Lung microvascular endothelial cell (primary cell): Measurements from ENCODE around the gene ENKD1. TPM values are rescaled to one million over a fixed set of nuclear protein-coding genes. Genes with fewer than 3 reads are reported as not detected.
A peak's percentile ranks its signal among the peaks of the same experiment; 100 is the strongest.

ENCODE experiments used
- DNase-seq, 2 donors: peaks; one replicate each; pipeline versions ENCODE4 v3.0.0 to v3.0.0-alpha.2; 2010; ENCODE audit warnings: low read depth in 2 of 2
- total RNA-seq: library from RNA; depleted of rRNA; stranded (reverse); fragments of >200 nt; gene quantifications from 2 replicates; pipeline ENCODE4 v1.2.1, GENCODE V29; 2014

The ENKD1 gene
- total RNA-seq, 1 donor from 2014 or later: 8.5 TPM

DNA sequence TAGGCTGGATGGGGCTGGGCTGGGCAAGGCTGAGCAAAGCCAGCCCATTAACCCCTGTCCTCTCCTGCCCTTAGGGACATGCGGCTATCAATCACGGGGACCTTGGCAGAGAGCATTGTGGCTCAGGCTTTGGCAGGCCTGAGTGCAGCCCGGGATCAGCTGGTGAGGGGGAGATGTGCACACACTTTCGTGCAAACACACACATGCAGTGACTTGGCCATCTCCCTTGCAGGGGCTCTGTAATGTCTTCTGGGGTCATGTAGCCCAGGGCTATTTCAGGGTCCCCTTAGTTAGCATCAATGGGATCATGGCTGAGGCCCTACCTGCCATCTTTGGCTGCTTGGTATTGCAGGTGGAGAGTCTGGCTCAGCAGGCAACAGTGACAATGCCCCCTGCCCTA, 14.7 kb downstream of the ENKD1 start:
- DNase-seq: no peak

DNA sequence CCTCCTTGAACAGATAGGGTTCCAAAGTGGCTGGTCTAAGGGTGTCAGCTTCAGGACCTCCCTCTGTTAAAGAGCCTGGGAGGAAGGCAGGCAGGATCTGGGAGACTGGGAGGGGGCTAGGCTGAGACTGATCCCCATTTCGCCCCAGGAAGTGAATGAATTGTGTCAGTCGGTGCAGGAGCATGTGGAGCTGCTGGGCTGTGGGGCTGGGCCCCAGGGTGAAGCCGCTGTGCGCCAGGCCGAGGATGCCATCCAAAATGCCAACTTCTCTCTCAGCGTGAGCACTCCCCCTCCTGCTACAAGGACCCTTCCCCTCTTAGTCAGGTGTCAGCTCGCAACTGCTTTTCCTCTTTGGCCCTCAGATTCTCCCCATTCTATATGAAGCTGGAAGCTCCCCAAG, 15.5 kb downstream of the ENKD1 start:
- DNase-seq: no peak

DNA sequence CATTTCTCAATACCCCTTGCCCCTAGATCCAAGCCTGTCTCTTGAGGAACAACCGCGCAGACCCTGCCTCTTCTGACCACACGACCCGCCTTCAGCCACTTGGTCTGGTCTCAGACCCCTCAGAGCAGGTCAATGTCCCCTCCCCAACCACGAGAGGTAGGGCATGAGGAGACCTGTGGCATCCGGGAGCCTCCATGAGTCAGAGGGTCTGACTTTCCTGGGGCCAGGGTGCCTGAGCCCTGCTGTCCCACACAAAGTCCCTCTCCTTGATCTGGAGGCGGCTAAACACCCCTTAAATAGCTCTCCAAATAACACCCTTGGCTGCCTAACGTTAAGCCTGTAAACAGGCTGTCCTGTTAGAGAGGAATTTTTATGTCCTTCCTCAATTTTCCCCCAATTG, 16.5 kb downstream of the ENKD1 start:
- DNase-seq: no peak

DNA sequence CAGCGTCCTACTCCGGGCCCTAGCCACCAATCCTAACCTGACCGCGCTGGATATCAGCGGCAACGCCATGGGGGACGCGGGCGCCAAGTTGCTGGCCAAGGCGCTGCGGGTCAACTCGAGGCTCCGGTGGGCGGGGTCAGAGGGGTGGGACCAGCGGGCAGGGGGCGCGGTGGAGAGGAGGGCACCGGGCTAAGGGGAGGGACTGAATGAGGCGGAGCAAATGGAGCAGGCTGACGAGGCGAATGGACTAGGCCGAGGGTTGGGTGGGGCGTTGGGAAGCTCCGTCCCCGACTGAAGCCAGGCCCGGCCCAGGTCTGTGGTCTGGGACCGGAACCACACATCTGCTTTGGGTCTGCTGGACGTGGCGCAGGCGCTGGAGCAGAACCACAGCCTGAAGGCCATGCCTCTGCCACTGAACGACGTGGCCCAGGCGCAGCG, 17.0 kb downstream of the ENKD1 start:
- DNase-seq: peak in 1 of 2 donors; percentile 18

DNA sequence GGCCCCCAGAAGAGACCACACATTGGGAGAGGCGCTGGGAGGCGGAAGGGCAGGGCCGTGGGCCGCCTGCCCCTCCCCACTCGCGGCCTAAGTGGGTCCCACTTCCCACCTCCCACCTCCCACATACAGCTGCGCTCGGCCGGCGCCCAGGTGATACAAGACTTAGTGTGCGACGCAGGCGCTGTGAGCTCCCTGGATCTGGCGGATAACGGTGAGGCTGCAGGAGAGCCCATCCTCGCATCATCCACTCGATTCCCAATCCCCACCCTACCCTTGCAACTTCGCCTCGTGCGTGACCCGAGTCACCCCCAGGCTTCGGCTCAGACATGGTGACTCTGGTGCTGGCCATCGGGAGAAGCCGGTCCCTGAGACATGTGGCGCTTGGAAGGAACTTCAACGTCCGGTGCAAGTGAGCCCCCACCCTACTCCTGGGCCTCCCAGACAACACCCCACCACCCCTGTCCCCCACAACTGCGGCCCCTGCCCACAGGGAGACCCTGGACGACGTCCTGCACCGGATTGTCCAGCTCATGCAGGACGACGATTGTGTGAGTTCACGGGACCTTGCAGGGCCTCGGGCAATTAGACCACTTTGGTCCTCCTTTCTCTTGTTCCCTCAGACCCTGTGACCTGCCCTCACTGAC, 17.7 kb downstream of the ENKD1 start:
- no peak for DNase-seq

DNA sequence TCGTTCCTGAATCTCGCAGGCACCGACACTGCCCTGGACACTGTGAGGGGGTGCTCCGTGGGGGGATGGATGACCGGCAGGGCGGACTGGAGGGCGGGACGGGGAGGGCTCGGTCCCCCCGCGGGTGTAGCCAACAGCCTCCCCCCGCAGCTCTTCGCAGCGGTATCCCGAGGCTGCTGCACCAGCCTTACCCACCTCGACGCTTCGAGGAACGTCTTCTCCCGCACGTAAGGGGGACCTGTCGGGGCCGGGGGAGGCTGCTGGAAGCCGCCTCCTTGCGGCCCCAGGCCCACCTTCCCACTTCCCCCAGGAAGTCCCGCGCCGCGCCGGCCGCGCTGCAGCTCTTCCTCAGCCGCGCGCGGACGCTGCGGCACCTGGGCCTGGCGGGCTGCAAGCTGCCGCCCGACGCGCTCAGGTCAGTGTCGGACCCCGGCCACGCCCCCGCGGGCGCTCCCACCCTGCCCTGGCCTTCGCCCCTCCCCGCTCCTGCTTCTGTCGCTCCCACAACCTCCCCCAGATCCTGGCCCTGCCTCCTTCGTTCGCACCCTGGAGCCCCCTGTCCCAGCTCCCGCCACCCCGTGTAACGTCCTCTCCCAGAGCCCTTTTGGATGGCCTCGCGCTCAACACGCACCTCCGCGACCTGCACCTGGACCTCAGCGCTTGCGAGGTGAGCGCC, 18.3 kb downstream of the ENKD1 start:
- DNase-seq: no peak

DNA sequence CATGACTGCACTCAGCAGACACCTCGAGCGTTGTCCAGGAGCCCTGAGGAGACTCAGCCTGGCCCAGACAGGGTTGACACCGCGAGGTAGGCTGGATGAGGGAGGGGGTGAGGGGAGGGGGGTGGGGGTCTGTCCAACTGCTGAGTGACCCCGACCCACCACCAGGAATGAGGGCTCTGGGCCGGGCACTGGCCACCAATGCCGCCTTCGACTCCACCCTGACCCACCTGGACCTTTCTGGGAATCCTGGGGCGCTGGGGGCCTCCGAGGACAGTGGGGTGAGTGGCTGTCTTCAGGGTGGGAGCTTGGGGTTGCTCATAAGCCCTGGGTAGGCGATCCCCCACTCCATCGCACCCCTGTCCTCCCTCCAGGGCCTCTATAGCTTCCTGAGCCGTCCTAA, 18.9 kb downstream of the ENKD1 start:
- no peak for DNase-seq

DNA sequence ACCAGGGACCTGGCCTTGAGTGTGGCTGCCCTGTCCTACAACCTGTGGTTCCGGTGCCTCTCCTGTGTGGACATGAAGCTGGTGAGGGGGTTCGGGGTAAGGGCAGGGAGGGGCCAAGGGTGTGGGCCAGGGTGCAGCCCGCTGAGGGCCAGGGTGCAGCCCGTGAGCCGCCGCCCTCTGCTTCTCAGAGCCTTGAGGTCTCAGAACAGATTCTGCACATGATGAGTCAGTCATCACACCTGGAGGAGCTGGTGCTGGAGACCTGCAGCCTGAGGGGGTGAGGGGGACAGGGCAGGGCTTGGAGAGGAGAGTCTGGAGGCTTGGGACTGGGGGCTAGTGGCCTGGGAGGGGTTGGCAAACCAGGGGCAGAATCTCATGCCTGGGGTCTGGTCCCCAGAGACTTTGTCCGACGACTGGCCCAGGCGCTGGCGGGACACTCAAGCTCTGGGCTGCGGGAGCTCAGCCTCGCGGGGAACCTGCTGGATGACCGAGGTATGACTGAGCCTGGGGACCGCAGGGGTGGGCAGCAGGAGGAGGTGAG, 19.4 kb downstream of the ENKD1 start:
- no peak for DNase-seq

DNA sequence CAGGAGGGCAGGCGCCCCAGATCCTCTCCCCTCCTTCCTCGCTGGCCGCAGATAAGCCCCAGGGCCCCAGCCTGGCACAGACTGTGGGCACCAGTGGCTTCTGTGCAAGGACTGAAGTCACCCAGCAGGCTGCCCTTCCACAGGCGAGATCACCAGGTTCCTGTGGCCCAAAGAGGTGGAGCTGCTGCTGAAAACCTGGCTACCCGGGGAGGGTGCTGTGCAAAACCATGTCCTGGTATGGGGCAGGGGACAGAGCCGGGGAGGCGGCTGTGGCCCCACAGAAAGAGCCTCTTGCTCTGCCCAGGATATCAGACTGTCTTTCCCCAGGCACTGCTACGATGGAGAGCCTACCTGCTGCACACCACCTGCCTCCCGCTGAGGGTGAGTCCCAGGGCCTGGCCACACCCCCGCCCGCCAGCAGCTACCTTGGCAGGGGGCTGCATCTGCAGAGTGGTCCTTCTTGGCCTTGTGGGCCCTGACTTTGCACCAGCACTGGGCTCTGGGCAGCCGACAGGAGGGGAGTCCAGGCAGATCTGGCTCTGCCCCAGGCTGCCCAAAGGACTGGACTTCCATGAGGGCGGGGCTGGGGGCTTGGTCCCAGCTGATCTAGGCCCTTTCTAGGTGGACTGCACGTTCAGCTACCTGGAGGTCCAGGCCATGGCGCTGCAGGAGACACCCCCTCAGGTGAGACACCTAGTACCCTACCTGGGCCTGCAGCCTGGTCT, 21.0 kb downstream of the ENKD1 start:
- DNase-seq: no peak

DNA sequence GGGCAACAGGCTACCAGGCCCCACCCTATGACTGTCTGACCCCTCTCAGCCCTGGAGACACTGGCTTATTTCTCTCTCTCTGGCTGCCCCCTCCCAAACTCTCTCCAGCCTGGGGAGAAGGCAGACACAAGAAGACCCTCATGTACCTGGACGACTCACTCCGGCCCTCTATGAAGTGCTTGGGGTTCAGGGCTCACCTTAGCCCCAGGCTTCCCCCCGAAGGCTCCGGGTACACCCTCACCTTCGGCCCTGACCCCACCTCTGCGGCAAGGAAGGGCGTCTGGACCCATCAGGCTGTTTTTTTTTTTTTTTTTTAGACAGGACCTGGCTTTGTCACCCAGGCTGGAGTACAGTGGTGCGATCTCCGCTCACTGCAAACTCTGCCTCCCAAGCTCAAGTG, 22.5 kb downstream of the ENKD1 start:
- DNase-seq: no peak

DNA sequence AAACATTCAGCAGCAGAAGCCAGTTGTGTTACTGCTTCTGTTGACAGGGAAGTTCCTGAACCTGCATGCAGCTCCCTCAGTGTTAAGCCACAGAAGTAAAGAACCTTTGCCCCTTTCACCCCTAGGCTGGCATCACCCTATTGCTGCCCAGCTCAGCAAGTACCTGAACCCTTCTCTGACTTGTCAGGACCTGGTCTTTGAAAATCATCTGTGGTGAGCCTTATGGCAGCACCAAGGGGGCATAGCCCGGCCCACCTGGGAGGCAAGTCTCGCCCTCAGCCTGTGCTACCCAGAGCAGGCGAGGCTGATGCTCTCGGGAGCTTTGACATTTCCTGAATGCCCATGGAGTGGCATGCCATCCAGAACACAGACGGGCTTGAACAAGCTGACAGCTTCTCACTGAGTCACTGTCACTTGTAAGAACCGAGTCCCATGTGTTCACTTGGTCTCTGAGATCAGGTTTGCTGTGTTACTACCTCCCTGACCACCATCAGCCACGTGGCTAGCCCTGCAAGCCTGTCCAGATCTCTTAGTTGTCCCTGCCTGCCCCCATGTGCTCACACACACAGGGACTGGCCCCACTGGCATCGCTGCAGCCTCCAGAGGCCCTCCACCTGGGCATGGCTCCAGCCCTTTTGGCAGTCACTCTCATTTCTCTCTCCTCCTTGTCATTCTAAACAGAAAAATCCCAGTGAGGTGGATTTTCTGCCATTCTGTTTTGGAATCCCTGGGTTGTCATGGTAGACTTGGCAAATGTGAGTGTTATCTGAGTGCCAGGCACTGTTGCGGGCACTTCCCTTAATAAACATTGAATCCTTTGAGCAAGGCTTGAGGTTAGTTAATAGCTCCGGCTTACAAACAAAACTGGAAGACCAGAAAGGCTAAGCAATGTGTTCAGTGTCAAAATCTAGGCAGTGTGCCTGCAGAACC, 24.5 kb downstream of the ENKD1 start:
- peak in 1 of 2 donors; percentile 75 for DNase-seq

DNA sequence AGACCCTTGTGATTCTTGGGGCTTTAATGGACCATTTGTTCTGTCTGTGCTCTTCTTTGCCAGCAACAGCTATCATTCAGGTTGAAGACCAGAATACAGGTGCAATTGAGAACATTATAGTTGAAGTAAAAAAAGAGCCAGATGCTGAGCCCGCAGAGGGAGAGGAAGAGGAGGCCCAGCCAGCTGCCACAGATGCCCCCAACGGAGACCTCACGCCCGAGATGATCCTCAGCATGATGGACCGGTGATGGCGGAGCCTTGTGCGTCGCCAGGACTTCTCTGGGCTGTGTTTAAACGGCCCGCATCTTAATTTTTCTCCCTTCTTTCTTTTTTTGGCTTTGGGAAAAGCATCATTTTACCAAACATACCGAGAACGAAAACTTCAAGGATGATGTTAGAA, 28.9 kb downstream of the ENKD1 start:
- DNase-seq: no peak

DNA sequence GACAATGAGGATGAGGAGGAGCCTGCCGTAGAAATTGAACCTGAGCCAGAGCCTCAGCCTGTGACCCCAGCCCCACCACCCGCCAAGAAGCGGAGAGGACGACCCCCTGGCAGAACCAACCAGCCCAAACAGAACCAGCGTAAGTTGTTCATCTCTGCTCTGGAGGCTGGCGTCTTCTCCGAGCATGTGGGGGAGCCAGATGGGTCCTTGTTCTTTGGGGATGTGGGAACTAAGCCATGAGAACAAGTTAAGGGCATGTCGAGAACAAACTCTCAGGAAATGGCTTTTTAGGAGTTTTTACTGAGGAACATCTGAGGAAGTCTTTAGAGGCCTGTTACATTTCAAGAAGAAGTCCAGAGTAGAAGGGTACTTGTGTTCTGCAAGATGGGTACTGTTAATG, 29.8 kb downstream of the ENKD1 start:
- no peak for DNase-seq

DNA sequence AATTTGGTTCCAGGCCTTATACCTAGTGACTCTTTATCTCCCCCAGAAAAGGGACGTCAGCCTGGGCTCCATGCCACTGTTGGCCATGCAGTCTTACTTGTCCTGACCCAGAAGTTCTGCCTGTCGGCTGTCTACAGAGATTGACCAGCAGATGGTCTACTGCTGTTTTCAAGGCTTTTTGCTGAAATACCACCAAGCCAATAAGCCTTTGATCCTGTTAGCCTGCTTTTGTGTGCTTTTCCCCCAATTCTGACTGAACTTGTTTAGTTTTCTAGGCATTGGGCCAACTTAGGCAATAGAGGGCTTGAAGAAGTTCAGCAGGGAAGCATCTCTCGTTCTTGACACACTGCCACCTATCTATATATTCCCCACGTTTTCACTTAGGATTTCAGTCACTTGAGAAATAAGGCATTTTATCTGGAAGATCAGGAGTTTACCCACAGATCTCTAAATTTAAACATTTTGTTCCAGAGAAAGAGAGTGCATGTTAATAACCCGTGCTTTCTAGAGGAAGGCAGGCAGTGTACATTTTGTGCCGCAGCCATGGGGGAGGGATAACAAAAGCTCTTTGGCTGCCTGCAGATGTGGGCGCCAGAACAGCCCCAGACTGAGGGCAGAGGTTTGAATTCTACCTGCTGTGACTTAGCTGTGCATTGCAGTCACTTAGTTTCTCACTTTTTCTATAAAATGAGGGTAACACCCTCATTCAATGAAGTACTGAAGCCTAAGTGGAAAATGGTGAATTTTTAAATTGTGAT, 34.0 kb downstream of the ENKD1 start:
- DNase-seq: no peak

DNA sequence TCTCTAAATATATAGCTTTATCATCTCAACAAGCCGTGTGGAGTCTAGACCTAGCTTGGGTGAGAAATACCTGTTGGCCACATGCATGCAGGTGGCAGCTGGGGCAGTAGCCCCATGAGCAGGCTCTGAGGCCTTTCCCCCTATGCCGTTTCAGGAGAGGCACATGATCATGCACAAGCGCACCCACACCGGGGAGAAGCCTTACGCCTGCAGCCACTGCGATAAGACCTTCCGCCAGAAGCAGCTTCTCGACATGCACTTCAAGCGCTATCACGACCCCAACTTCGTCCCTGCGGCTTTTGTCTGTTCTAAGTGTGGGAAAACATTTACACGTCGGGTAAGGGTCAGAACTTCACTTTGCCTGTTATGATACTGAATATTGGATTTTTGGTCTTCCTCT, 38.3 kb downstream of the ENKD1 start:
- DNase-seq: no peak

DNA sequence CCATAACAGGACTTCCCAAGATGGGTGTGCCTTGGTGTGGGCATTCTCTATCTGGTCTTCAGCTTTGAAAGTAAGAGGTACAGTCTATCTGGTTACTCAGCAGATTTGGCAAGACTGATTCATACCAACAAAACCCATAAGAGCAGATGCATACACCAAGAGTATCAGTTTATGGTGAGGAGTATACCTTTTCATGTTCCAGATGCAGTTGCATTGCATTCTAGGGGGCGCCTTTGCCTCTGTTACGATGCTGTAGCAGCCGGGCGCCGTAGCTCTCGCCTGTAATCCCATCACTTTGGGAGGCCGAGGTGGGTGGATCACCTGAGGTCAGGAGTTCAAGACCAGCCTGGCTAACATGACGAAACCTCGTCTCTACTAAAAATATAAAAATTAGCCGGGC, 52.7 kb downstream of the ENKD1 start:
- DNase-seq: no peak
